Renal cortical epithelial cell (primary cell): ENCODE results near the gene GLT1D1. TPM values are rescaled to one million over a fixed set of nuclear protein-coding genes. Genes with fewer than 3 reads are reported as not detected.

Experiments used
- DNase-seq: peaks from one replicate; pipeline ENCODE4 v3.0.0-alpha.2; 2011; ENCODE audit warnings: low read depth
- total RNA-seq: library from RNA; depleted of rRNA; stranded (reverse); fragments of >200 nt; gene quantifications from 2 replicates; pipeline ENCODE4 v1.2.3, GENCODE V29; 2014

GLT1D1 gene
- total RNA-seq, 1 donor from 2014 or later = not detected

DNA sequence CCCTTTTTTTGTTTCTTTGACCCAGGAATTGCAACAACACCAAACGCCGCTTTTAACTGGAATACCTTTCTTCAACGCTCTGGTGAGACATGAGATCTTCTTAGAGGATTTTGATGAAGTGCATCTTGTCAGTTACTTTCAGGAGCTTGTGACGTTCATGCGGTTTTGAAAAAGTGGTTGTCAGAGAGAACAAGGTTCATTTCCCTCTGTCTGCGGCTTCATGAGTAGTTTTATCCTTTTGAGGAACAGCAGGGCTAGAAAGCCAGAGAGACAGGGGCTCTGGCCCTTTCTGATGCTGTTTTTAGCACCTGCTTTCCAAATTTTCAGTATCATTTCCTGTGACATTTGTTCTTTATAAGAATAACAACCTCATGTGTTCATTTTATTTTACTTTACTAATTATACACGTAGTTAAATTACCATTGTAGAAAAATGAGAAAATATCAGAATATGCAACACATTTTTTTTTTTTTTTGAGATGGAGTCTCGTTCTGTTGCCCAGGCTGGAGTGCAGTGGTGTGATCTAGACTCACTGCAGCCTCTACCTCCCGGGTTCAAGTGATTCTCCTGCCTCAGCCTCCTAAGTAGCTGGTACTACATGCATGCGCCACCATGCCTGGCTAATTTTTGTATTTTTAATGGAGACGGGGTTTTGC lies 61.8 kb downstream of the GLT1D1 start:
- no peak for DNase-seq

GRCh38 chr12:128916425-128916824 lies 63.1 kb downstream of the GLT1D1 start:
- no peak for DNase-seq

- no peak for DNase-seq
Measured at GRCh38 chr12:128918481-128919260, 65.4 kb downstream of the GLT1D1 start.

GRCh38 chr12:128920468-128920867 lies 67.2 kb downstream of the GLT1D1 start:
- no peak for DNase-seq

- no peak for DNase-seq
Measured at GRCh38 chr12:128928361-128928760, 75.1 kb downstream of the GLT1D1 start.

DNA sequence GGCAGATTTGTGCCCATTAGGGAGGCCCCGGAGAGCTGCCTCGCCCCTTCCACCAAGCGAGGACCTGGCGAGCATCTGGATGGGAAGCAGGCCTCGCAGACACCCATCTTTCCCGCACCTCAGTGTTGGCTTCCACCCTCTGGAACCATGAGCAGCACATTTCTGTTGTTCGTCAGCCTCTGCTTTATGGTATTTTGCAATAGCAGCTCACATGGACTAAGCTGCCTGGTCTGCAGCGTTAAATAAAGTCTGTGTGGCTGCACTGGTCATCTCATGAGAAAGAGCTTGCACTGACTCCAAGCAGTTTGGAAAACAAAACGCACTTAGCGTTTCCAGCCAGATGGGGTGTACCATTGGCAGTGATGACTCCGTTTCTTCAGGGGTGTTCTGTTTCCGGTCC lies 75.8 kb downstream of the GLT1D1 start:
- DNase-seq = no peak

GRCh38 chr12:128930606-128931005 lies 77.3 kb downstream of the GLT1D1 start:
- DNase-seq = no peak

DNA sequence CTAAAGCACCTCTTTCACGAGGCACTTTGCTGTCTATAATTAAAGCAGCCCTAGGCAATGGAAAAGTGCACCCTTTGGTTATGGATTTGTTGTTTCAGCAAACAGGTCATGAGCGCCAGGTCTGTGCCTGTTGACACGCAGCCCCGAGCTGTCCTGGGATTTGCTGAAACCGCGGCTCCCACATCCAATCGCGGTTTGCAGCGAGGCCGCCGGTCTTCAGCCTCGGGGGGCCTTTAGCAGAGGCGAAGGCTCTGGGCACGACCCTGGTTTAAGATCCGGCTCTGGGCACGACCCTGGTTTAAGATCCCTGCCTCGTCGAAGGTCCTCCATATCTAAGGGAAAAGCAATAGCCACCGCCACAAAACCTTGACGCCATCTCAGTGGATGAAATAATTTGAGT lies 79.2 kb downstream of the GLT1D1 start:
- DNase-seq = no peak

GRCh38 chr12:128933039-128933438 lies 79.8 kb downstream of the GLT1D1 start:
- DNase-seq = no peak

GRCh38 chr12:128933926-128934325 lies 80.6 kb downstream of the GLT1D1 start:
- DNase-seq = no peak

DNA sequence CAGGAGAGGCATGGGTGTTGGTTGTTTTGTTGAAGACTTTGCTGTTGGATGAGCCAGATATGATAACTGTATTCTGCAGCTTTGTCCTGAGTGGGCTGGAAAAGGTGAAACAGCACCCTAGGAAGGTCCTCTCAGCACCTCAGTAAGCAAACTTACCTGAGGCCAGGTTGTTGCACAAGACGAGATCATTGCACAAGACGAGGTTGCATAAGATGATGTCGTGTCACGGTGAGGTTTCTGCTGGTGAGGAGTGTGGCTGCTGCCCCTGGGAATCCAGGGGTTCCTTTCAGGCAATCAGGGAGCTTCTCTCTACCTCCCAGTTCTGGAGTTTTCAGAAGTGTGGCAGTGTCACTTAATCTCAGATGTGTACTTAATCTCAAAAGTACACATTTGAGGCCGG lies 85.6 kb downstream of the GLT1D1 start:
- DNase-seq = no peak

DNA sequence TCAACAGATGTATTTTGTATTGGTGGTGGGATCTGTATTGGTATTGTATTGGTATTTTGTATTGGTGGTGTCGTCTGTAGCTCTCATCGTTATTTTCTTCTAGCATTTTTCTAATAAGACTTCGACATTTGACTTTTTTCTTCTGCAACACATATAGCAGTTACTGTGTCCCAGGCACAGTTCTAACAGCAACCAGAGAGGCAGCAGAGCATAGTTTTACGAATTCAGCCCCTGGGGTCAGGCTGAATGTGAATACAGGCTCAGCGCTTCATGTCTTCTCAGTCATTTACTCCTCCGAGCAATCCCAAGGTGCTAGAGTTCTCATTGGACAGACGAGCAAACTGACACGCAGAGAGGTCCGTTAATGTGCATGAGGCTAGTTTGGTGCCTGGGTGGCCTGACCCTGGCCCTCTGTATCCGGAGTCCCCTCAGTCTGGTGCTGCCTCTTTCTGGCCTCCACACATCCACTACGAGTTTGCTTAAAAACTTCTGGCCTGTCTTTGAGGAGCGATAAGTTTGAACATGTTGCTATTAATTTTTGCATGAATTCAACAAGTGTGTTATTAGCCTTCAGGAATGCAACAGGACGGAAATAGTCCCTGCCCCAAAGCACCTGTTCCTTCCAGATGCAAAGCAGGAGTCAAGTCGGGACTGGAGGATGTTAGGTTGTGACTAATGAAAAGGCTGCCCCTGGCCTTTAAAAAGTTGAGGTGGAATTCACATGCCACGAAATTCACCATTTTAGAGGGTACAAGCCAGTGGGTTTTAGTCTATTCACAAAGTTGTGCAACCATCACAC lies 87.0 kb downstream of the GLT1D1 start:
- DNase-seq = no peak

DNA sequence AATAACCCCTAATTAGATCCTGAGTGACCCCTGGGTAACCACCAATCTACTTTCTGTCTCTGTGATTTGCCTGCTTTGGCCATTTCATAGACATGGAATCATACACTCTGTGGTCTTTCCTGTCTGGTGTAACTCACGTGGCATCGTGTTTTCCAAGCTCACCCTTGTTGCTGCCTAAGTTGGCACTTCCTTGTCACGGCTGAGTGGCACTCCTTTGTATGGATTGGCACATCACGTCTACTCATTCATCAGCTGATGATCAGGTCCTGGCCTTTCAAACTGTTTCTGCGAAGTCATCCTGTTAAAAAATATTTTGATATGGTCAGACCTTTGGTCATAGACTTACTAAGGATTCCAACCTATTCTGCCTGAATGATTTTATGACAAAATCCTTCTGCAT lies 87.7 kb downstream of the GLT1D1 start:
- DNase-seq = no peak

DNA sequence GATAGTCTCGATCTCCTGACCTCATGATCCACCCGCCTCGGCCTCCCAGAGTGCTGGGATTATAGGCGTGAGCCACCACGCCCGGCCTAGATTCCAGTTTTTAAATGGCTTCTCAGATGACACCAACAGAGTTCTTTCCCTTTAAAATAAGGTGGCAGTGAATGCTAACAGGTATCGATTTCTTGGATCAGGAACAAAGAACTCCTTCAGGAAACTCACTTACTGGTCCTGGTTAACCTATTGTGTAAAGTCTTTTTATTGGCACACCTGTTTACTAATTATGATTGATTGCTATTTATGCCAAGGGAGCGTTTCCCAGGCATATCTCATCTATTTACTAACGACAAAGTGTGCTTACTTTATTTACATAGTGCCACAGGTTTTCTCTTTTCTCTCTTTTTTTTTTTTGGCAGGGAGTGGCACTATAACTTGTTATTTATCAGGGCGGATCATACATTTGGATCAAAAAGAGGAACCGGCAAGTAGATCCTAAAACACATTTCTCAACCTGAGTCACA lies 89.7 kb downstream of the GLT1D1 start:
- DNase-seq = no peak

DNA sequence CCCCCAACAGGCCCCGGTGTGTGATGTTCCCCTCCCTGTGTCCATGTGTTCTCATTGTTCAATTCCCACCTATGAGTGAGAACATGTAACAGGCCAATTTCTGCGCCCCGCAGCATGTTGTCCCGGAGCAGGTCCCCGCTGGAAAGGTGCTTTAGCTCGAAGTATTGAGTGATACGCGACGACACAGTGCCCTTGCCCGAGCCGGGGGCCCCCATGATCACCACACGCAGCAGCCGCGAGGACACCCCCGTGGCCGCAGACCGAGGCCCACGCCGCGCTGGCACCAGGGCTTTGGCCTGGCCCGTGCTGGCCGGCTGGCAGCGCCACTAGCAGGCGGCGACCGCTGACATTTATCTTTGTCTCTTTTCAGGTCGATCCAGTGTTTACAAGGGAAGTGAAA lies 91.7 kb downstream of the GLT1D1 start:
- DNase-seq = no peak

GRCh38 chr12:128947209-128947608 lies 93.9 kb downstream of the GLT1D1 start:
- no peak for DNase-seq

- no peak for DNase-seq
Measured at GRCh38 chr12:128949086-128949485, 95.8 kb downstream of the GLT1D1 start.

DNA sequence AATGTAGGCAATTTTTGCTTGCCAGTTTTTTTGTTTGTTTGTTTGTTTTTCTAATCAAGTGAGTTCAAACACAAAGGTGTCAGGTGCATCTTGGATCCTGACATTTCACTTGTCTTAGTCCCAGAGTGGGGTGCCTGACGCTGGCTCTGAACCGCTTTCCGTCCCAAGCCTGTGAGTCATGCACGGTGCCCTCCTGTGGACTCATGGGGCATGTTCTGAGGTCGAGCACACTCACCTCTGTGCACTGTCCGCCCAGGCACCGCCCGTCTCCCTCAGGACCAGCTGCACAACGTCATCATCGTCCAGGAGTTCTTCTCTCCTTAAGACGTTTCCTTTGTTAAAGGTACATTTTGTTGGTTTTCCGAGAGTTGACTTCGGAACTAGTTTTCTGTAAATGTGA lies 98.2 kb downstream of the GLT1D1 start:
- no peak for DNase-seq

GRCh38 chr12:128956755-128957154 lies 103.5 kb downstream of the GLT1D1 start:
- no peak for DNase-seq

- no peak for DNase-seq
Measured at GRCh38 chr12:128959901-128960300, 106.6 kb downstream of the GLT1D1 start.

- DNase-seq = no peak
Measured at GRCh38 chr12:128961308-128961902, 108.1 kb downstream of the GLT1D1 start.

- no peak for DNase-seq
Measured at GRCh38 chr12:128961957-128962356, 108.7 kb downstream of the GLT1D1 start.
